Measurements from ENCODE around the gene HOXA6. TPM values are rescaled to one million over a fixed set of nuclear protein-coding genes. Genes with fewer than 3 reads are reported as not detected.

HOXA6 gene
- polyA plus RNA-seq, 2 of the 4 experiments (the other 2 are of a cell fraction) = 0.90 to 2.1 TPM

DNA sequence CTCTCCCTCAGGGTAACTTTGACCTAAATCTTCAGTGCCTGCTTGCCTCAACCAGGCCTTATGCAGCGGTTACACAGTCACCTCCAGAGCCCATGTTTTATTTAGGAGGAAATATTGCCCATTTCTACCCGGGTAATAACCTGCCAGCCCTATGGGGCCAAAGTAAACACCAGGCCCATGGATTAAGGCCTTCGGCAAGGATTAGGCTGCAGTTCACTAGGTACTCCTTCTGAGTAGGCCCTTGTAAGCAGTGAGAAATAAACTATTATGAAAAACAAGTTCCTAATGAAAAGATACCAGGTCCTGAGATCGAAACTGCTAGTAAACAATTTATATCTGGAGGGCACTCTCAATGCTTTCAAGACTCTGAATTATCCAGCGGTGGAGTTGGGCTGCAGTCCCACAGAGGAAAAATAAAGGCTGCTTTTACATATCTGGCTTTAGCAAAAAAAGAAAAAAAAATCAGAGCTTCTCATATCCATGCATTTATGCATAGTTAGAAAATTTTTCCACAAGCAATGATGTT, 30.3 kb upstream of the HOXA6 start (continued):
- TF ChIP-seq, protein P1, sequence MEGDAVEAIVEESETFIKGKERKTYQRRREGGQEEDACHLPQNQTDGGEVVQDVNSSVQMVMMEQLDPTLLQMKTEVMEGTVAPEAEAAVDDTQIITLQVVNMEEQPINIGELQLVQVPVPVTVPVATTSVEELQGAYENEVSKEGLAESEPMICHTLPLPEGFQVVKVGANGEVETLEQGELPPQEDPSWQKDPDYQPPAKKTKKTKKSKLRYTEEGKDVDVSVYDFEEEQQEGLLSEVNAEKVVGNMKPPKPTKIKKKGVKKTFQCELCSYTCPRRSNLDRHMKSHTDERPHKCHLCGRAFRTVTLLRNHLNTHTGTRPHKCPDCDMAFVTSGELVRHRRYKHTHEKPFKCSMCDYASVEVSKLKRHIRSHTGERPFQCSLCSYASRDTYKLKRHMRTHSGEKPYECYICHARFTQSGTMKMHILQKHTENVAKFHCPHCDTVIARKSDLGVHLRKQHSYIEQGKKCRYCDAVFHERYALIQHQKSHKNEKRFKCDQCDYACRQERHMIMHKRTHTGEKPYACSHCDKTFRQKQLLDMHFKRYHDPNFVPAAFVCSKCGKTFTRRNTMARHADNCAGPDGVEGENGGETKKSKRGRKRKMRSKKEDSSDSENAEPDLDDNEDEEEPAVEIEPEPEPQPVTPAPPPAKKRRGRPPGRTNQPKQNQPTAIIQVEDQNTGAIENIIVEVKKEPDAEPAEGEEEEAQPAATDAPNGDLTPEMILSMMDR (IDR thresholded peaks at IDR 0.05) = no peak

GRCh38 chr7:27176962-27177794, 29.6 kb upstream of the HOXA6 start:
- H3K4me2 ChIP-seq = no peak overlapping the region
- no peak for FAIRE-seq
- H3K27ac ChIP-seq = no peak overlapping the region
- POLR2A ChIA-PET = no interaction called here
- no peak for DNase-seq (ENCODE audit: low read depth in 1 of 2, low spot score in 1 of 2)
- TF ChIP-seq KDM1A (IDR thresholded peaks at IDR 0.05; ENCODE audit: low read depth) (no peak), EHF (CRISPR knock-in tag; IDR thresholded peaks at IDR 0.05) (no peak), RCOR1 (IDR thresholded peaks at IDR 0.05; ENCODE audit: low read depth, low read length) (no peak)
- no peaks in the 10 kb centered on the region for H3K9me3 ChIP-seq
- 77% methylated on average over 22 of the region's 22 CpGs for WGBS (ENCODE audit: missing lambda C conversion rate)
- CTCF ChIA-PET = interaction anchor here (1.0 to 3.4 kb wide), 8 partner anchors 8 to 1284 kb away, joined by 3 to 33 read pairs (median 6); no protein-coding TSS in a partner anchor
- ATAC-seq = no peak
- peaks cover 13% of the 10 kb centered on the region for H3K4me1 ChIP-seq
- no peak overlapping the region for H3K4me3 ChIP-seq

DNA sequence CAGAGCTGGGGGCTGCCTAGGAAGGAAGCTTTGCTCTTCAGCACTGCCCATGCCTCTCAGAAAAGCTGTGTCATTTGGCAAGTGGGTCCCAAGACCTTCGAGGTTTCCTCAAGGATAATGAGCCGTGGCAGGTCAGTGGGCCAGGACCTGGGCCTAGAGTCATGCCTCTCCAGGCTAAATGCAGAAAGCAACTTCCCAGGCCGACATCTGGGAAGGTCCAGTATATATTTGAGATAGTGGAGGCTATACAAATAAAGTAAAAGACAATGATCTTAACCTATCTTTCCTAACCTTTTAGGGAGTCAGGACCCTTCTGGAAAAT, 28.9 kb upstream of the HOXA6 start:
- Histone ChIP-seq H3K9me3 (no peaks in the 10 kb centered on the region), H3K4me1 (peaks cover 13% of the 10 kb centered on the region), H3K4me3 (no peak overlapping the region), H3K27ac (no peak overlapping the region), H3K4me2 (no peak overlapping the region)
- ChIA-PET POLR2A (no interaction called here), CTCF (interaction anchor here (1.0 to 2.5 kb wide), 6 partner anchors 8 to 28 kb away, joined by 3 to 14 read pairs (median 5); no protein-coding TSS in a partner anchor)
- no peak for DNase-seq (ENCODE audit: low read depth in 1 of 2, low spot score in 1 of 2)
- no peak for ATAC-seq
- WGBS (ENCODE audit: missing lambda C conversion rate) = 79% methylated on average over 3 of the region's 3 CpGs
- TF ChIP-seq SMC3 (IDR thresholded peaks at IDR 0.05) = no peak
- TF ChIP-seq POLR2A (IDR thresholded peaks at IDR 0.05; ENCODE audit: low read length) = no peak
- no peak for TF ChIP-seq FOXS1 (CRISPR knock-in tag; IDR thresholded peaks at IDR 0.05)
- TF ChIP-seq KDM1A (IDR thresholded peaks at IDR 0.05; ENCODE audit: low read depth) = no peak
- no peak for TF ChIP-seq PHF8 (IDR thresholded peaks at IDR 0.05; ENCODE audit: borderline replicate concordance, low read depth)
- TF ChIP-seq RARB (CRISPR knock-in tag; IDR thresholded peaks at IDR 0.05) = no peak
- no peak for TF ChIP-seq E2F6 (IDR thresholded peaks at IDR 0.05; ENCODE audit: borderline replicate concordance, low read depth)
- no peak for TF ChIP-seq FOSL2 (IDR thresholded peaks at IDR 0.05)
- TF ChIP-seq FOSL2 (CRISPR knock-in tag; IDR thresholded peaks at IDR 0.05) = no peak
- no peak for TF ChIP-seq JUN (IDR thresholded peaks at IDR 0.05)
- no peak for TF ChIP-seq SREBF2 (IDR thresholded peaks at IDR 0.05)
- no peak for TF ChIP-seq REST (IDR thresholded peaks at IDR 0.05)
- no peak for TF ChIP-seq BCL3 (IDR thresholded peaks at IDR 0.05)
- no peak for TF ChIP-seq PBX3 (IDR thresholded peaks at IDR 0.05)
- FAIRE-seq = no peak
